Colon (tissue), 2 donors: ENCODE results near the gene TAF11L13.

ENCODE experiments used
- FAIRE-seq: peaks from 2 replicates; lab custom pipeline; 2012; peaks lifted over from hg19 to GRCh38; lab: Jason Lieb, UNC
- donor health status: control.
- donor health status: control.

Gene TAF11L13

GRCh38 chr5:17679597-17680203, 47.8 kb downstream of the TAF11L13 start:
- no peak for FAIRE-seq

- FAIRE-seq, result no peak
Measured at GRCh38 chr5:17680737-17681136, 48.8 kb downstream of the TAF11L13 start.
